ENCODE data around the gene FAM110C. TPM values are rescaled to one million over a fixed set of nuclear protein-coding genes. Genes with fewer than 3 reads are reported as not detected.
A peak's percentile ranks its signal among the peaks of the same experiment; 100 is the strongest.

FAM110C gene
- total RNA-seq, 3 donors from 2014 or later, result 0.20 to 0.40 (median 0.24) TPM

DNA sequence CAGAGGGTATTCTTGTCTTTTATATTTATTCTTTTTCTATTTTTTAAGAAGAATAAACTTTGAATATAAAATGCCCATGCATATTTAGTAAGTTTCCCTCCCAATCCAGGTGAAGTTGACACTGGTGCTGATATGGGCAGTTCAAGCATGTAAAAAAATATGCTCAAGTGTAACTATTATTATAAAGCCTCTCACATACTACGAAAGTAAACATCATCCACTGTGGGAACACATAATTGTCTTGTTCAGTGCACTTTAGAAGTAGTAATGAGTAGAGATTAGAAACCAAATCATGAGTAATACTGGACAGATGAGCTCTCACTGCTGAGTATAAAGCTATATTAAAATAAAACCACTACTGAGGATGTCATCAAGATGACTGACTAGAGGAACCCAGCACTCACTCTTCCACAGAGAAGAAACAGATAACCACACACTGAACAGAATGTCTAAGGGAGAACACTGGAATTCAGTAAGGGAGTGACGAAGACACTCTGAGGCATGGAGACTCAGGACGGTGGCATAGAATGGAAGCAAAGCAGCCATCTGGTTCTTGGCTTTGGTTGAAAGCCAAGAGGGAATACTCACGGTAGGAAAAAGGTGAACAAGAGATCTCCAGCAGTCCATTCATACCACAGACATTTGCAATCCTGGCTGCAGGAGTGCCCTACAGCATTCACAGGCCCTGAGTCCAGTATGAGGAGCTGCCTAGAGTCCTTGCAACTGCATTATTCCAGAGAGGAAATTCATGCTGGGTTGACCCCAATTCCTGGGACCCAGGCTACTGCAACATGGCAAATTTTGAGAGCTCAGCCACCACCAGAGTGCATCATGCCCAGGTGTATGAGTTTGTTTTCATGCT is 9.5 kb upstream of the FAM110C start:
- Mint-ChIP-seq H3K36me3 (ENCODE audit: insufficient read depth) (no peaks in the 10 kb centered on the region), H3K9me3 (peaks cover 6% of the 10 kb centered on the region)
- no peak for ATAC-seq

DNA sequence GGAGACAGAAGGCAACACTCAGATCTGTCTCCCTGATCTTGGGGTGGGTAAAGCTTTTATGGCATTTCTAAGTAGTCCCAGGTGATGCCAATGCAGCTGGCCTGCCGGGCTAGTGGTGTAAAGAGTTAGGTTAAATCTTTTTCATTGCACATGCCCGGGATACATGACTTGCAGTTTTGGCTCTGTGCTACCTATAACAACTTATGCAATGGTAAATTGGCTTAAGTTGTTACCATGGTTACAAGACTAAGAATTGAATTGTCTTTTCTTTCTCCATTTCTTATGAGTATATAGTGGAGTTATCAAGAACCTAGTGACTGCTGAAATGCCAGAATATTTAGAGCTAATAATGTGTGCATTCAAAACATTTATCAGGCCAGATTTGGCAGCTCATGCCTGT is 5.3 kb upstream of the FAM110C start:
- Mint-ChIP-seq H3K4me3 (no peak overlapping the region), H3K36me3 (ENCODE audit: insufficient read depth) (no peaks in the 10 kb centered on the region)

More for the DNA sequence above, 9.5 kb upstream of the FAM110C start:
- Mint-ChIP-seq H3K4me1 (ENCODE audit: low read depth) (no peaks in the 10 kb centered on the region), H3K27me3 (ENCODE audit: low read depth) (peaks cover 12% of the 10 kb centered on the region), H3K4me3 (no peak overlapping the region)
- no peak for DNase-seq

DNA sequence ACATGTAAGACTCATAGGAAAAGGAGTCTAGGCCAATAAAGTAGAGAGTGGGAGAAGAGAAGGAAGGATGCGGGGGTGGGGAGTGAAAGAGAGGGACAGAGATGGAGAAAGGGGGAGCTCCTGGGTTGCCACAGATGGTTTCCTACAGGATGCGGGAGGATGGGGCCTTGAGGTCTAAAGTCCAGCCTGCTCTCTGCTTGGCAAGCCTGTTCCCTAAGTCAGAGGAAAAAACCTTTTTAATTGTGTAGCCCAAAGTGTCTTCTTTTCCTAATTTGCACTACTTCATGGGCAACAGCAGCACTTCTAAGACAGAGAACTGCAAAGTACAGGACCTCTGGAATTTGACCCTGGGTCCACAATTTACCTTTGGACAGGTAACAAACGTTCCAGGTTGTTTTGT is 1.4 kb upstream of the FAM110C start:
- no peaks in the 10 kb centered on the region for H3K36me3 Mint-ChIP-seq (ENCODE audit: insufficient read depth)
- H3K4me3 Mint-ChIP-seq, result peak overlapping the region; percentile 17
- DNase-seq (no peak), ATAC-seq (no peak)
- no peaks in the 10 kb centered on the region for H3K9me3 Mint-ChIP-seq
- H3K4me1 Mint-ChIP-seq (ENCODE audit: low read depth), result peaks cover 10% of the 10 kb centered on the region
- peaks cover 35% of the 10 kb centered on the region for H3K27me3 Mint-ChIP-seq (ENCODE audit: low read depth)

More for the DNA sequence above, 5.3 kb upstream of the FAM110C start:
- Mint-ChIP-seq H3K27me3 (ENCODE audit: low read depth) (peaks cover 20% of the 10 kb centered on the region), H3K4me1 (ENCODE audit: low read depth) (no peaks in the 10 kb centered on the region), H3K9me3 (no peaks in the 10 kb centered on the region)
- DNase-seq (no peak), ATAC-seq (no peak)

DNA sequence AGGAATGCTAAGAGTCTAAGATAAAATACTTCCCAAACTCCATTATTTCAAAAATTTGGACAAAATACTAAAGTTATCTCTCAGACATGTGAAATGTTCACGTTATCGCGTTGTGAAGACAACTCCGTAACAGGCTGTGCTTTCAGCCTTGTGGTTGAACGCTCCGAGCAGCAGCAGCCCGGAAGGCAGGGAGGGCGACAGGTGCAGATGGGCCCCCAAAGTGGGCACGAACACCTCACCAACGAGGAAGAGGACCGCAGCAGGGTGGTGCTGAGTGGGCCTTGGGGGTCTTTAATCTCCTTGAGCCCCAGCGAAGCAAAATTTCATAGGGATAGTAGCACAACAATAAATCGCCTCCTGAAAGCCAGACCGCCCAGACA is 1.0 kb upstream of the FAM110C start:
- Mint-ChIP-seq H3K27me3 (ENCODE audit: low read depth) (peaks cover 35% of the 10 kb centered on the region), H3K36me3 (ENCODE audit: insufficient read depth) (no peaks in the 10 kb centered on the region), H3K9me3 (no peaks in the 10 kb centered on the region), H3K4me3 (peak overlapping the region; percentile 70), H3K4me1 (ENCODE audit: low read depth) (peaks cover 10% of the 10 kb centered on the region)
- DNase-seq, result no peak
- no peak for ATAC-seq

DNA sequence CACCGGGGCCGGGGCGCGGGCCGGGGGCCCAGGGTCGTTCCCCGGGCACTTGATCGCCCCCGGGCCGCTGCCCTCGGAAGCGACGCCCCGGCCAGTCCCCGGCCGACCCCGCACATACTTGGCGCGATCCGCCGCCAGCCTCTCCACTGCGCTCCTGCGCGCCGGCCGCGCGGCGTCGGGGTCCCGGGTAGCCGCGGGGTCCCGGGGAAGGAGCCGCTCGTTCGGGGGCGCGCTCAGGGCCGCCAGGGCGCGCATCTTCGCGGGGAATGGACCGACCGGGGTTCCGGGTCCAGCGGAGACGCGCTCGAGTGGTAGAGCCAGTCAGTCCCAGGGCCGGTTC is 204 bp downstream of the FAM110C start:
- peaks cover 36% of the 10 kb centered on the region for H3K27me3 Mint-ChIP-seq (ENCODE audit: low read depth)
- ATAC-seq, result peak; percentile 51 to 54
- peak overlapping the region; percentile 30 for H3K4me3 Mint-ChIP-seq
- DNase-seq, result no peak
- H3K9me3 Mint-ChIP-seq, result no peaks in the 10 kb centered on the region
- H3K36me3 Mint-ChIP-seq (ENCODE audit: insufficient read depth), result no peaks in the 10 kb centered on the region
- H3K4me1 Mint-ChIP-seq (ENCODE audit: low read depth), result peaks cover 10% of the 10 kb centered on the region

DNA sequence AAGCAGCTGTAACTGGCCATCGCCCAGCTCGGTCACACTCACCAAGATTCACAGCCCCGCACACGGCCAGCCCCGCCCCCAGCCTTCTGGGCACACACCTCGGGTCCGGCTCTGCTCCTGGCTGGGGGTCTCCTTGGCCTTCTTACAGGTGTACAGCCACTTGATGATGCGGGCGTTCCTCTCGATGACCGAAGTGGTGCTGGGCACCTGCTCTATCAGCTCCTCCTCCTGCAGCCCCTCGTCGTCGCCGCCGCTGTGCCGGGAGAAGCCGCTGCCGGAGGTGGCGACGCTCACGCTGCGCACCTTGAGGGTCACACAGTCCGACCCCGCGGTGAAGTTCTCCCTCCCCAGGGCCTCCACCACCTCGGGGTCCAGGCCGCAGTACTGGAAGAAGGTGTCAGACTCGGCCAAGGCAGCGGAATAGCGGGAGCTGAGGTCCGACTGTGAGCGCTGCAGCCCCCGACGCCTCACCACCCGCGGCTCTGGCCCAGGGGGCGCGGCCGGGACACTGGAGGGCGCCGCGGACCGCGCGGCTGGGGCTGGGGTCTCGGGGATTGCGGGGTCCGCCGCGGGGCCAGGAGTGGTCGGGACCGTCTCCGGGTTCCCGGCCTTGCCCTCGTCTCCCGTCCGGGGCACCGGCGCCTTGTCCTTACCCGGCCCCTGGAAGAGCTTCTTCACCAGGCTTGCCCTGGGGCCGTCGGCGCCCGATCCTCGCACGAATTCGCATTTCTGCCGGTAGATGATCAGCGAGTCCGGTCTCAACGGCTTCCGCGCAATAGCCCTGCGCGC is 769 bp downstream of the FAM110C start:
- H3K4me3 Mint-ChIP-seq, result peak overlapping the region; percentile 64
- ATAC-seq (peak; percentile 9 to 44), DNase-seq (no peak)
- H3K36me3 Mint-ChIP-seq (ENCODE audit: insufficient read depth), result no peaks in the 10 kb centered on the region
- H3K27me3 Mint-ChIP-seq (ENCODE audit: low read depth), result peaks cover 40% of the 10 kb centered on the region
- peaks cover 10% of the 10 kb centered on the region for H3K4me1 Mint-ChIP-seq (ENCODE audit: low read depth)
- H3K9me3 Mint-ChIP-seq, result no peaks in the 10 kb centered on the region

DNA sequence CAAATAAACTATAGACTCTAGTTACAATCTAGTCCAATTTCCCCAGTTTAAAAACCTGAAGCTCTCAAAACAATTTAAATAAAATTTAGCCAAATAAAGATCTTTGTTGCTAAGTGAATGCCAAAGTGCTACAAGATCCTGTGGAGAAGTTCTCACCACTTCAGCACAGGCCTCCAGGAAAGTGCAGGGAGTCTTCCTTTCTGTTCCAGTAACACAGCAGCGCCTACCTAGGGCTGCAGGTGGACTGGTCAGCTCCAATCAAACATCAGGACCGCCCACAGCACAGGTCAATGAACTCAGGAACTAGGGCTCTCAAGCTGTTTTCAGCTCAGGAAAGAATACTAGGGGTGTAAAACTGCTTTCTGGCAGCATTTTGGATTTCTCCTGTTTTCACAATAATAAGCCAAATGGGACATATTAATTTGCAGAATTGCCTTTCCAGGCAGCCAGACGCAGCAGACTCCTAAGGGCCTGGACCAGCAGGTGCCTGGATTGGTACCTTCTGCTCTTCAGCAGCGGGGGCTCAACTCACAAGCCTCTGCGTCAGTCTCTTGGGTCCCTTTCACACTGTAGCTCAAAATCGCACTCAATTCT is 1.5 kb downstream of the FAM110C start:
- H3K4me3 Mint-ChIP-seq, result peak overlapping the region; percentile 64
- peaks cover 10% of the 10 kb centered on the region for H3K4me1 Mint-ChIP-seq (ENCODE audit: low read depth)
- DNase-seq, result no peak
- ATAC-seq, result no peak
- no peaks in the 10 kb centered on the region for H3K9me3 Mint-ChIP-seq
- peaks cover 45% of the 10 kb centered on the region for H3K27me3 Mint-ChIP-seq (ENCODE audit: low read depth)
- H3K36me3 Mint-ChIP-seq (ENCODE audit: insufficient read depth), result no peaks in the 10 kb centered on the region

DNA sequence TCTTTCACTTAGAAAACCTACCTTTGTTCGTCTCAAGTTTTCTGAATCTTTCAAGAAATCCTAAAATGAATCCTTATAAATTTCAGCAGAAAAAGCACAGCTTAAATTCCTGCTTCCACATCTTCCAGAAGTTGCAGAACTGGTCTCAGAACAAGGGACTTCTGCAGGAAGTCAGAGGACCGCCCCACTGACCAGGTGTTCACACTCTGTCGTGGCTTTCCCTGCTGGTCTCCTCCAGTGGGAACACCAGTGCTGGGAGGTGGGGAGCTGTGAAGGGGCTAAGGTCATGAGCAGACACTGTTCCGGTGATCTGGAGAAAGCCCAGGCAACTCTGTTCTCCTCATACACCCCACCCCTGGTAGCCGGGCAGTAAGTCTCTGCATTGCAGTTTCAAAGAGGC is 3.5 kb downstream of the FAM110C start:
- H3K36me3 Mint-ChIP-seq (ENCODE audit: insufficient read depth), result no peaks in the 10 kb centered on the region
- H3K4me3 Mint-ChIP-seq, result no peak overlapping the region
- DNase-seq (no peak), ATAC-seq (no peak)
- no peaks in the 10 kb centered on the region for H3K9me3 Mint-ChIP-seq
- peaks cover 50% of the 10 kb centered on the region for H3K27me3 Mint-ChIP-seq (ENCODE audit: low read depth)
- peaks cover 10% of the 10 kb centered on the region for H3K4me1 Mint-ChIP-seq (ENCODE audit: low read depth)

DNA sequence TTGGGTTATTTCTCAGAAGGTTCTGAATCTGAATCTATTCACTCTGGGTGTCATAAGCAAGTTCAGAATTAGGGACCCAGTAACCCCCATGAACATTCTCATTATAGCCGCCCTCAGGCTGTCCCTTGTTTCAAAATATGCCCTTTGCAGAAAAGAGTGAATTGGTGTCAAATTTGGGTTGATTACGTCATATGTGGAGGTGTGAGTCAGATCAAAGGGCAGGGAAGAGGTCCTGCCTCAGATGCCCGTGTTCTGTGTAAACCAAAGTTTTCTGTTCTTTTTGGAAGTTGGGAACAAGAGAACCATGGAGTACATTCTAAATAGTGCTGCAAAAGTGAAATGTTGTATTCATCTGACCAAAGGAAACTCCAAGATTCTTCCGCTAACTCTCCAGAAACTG is 5.8 kb downstream of the FAM110C start:
- no peak overlapping the region for H3K4me3 Mint-ChIP-seq
- H3K36me3 Mint-ChIP-seq (ENCODE audit: insufficient read depth), result no peaks in the 10 kb centered on the region
- ATAC-seq (no peak), DNase-seq (no peak)
- no peaks in the 10 kb centered on the region for H3K9me3 Mint-ChIP-seq
- peaks cover 14% of the 10 kb centered on the region for H3K4me1 Mint-ChIP-seq (ENCODE audit: low read depth)
- H3K27me3 Mint-ChIP-seq (ENCODE audit: low read depth), result peaks cover 40% of the 10 kb centered on the region

DNA sequence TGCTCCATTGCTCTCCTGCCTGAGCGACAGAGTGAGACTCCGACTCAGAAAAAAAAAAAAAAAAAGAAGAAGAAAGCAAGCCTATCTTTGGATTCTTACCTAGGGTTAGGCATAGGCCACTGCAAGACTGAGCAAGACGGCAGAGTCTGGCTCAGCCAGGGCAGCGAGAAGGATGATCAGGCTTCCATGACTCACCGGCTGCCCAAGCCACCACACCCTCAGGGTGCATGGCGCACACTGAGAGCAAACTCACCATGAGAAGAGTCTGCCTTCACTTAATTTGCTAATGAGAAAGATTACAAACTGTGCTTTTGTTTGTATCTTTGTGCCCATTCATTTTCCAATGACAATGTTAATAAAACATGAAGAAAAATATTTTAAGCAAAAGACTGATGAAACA is 8.2 kb downstream of the FAM110C start:
- ATAC-seq, result no peak

DNA sequence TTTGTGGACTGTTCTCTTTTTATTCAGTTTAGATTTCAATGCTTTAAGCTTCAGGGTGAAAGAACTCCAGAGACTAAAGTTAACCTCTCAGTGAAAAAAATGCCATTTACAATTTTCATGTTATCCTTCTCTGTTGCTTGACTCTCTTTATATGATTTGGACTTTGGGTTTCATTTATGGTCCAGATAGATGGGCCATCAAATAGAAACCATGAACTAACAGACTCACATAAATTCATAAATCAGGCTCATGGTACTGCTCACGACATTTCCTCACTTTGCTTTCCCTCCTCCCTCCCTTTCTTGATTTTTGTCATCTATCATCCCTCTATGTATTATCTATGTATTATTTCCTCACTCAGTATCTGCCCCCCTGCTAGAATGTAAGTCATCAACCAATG is 10.0 kb downstream of the FAM110C start:
- H3K27me3 Mint-ChIP-seq (ENCODE audit: low read depth), result peaks cover 20% of the 10 kb centered on the region
- no peak for ATAC-seq
- H3K9me3 Mint-ChIP-seq, result no peaks in the 10 kb centered on the region
- peaks cover 36% of the 10 kb centered on the region for H3K4me1 Mint-ChIP-seq (ENCODE audit: low read depth)
- H3K4me3 Mint-ChIP-seq, result no peak overlapping the region
- H3K36me3 Mint-ChIP-seq (ENCODE audit: insufficient read depth), result no peaks in the 10 kb centered on the region
- DNase-seq, result no peak

More for the DNA sequence above, 8.2 kb downstream of the FAM110C start:
- Mint-ChIP-seq H3K9me3 (no peaks in the 10 kb centered on the region), H3K27me3 (ENCODE audit: low read depth) (peaks cover 20% of the 10 kb centered on the region), H3K36me3 (ENCODE audit: insufficient read depth) (no peaks in the 10 kb centered on the region), H3K4me1 (ENCODE audit: low read depth) (peaks cover 21% of the 10 kb centered on the region), H3K4me3 (no peak overlapping the region)
- no peak for DNase-seq

DNA sequence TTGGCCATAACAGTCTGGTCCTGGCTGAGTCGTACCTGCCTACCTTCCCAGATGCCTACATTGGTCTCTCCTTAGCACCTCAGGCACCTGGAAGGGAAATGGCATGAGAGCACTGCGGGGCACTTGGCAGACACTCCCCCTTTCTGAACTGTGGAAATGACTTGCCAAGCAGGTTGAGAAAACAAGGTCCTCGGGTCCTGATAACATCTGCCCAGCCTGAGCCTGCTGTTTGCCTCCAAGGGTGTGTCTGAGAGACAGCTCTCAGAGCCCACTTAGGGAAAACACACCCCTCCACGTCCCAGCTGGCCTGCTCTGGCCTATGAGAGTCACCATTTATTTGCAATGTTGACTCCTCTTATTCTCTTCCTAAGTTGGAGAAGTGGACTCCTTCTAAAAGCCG is 10.5 kb downstream of the FAM110C start:
- Mint-ChIP-seq H3K4me3 (no peak overlapping the region), H3K27me3 (ENCODE audit: low read depth) (peaks cover 16% of the 10 kb centered on the region), H3K36me3 (ENCODE audit: insufficient read depth) (no peaks in the 10 kb centered on the region), H3K9me3 (no peaks in the 10 kb centered on the region), H3K4me1 (ENCODE audit: low read depth) (peaks cover 36% of the 10 kb centered on the region)
- no peak for DNase-seq
- ATAC-seq, result no peak

DNA sequence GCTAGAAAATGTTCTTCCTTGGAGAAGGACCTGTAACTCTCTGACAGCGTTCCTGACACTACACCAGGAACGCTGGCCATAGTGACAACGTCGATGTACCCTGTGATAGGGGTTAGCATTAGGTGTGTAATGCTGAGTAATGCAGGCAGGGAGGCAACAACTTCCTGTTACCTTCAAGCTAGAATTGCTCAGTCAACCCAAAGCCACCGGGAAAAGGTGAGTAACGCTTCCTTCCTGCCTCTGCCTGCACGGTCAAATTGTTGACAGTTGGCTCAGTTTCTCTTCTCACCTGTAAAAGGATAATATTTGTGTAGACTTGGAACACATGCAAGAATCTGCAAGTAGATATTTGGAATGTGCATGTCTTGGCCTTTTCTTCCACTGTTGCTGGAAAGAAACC is 12.7 kb downstream of the FAM110C start:
- DNase-seq (peak; percentile 51), ATAC-seq (peak; percentile 81 to 85)
- H3K4me1 Mint-ChIP-seq (ENCODE audit: low read depth), result peaks cover 38% of the 10 kb centered on the region
- H3K4me3 Mint-ChIP-seq, result no peak overlapping the region
- no peaks in the 10 kb centered on the region for H3K36me3 Mint-ChIP-seq (ENCODE audit: insufficient read depth)
- no peaks in the 10 kb centered on the region for H3K27me3 Mint-ChIP-seq (ENCODE audit: low read depth)
- H3K9me3 Mint-ChIP-seq, result no peaks in the 10 kb centered on the region

DNA sequence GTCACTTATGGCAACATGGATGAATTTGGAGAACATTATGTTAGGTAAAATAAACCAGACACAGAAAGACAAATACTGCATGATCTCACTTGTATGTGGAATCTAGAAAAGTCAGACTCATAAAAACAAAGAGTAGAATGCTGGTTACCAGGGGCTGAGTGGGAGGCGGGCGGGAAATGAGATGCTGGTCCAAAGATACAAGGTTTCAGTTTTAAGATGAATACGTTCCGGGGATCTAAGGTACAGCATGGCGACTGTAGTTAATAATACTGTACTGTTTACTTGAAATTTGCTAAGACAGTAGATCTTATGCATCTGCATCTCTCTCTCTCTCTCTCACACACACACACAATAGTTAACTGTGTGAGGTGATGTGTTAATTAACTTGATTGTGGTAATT is 14.2 kb downstream of the FAM110C start:
- Mint-ChIP-seq H3K27me3 (ENCODE audit: low read depth) (no peaks in the 10 kb centered on the region), H3K36me3 (ENCODE audit: insufficient read depth) (no peaks in the 10 kb centered on the region), H3K4me1 (ENCODE audit: low read depth) (peaks cover 46% of the 10 kb centered on the region), H3K4me3 (no peak overlapping the region), H3K9me3 (no peaks in the 10 kb centered on the region)
- DNase-seq, result no peak
- peak; percentile 25 to 70 for ATAC-seq

All from activated T-cell treated with anti-CD3 and anti-CD28 coated beads, Interleukin-2, amount 50 U/mL, for 4 hours (primary cell).